Mesendoderm (in vitro differentiated cells): Measurements from ENCODE around the gene MAPK14.

Experiments used
- DNase-seq: peaks from one replicate; pipeline ENCODE4 v3.0.0; 2013
- H2AK5ac ChIP-seq: 2 replicates; pipeline ENCODE4 v1.6.1; 2013; ENCODE audit warnings: low read length, inconsistent platforms
- H2BK120ac ChIP-seq: 2 replicates; pipeline ENCODE4 v1.6.1; 2013; ENCODE audit warnings: low read depth, mild to moderate bottlenecking, low read length, moderate library complexity, mixed read lengths
- H2BK15ac ChIP-seq: replicated peaks from 2 replicates; pipeline ENCODE4 v1.6.1; 2013; ENCODE audit warnings: low read depth, mild to moderate bottlenecking, moderate library complexity
- H2BK5ac ChIP-seq: 2 replicates; pipeline ENCODE4 v1.6.1; 2013; ENCODE audit warnings: low read length, inconsistent platforms
- H3K18ac ChIP-seq: 2 replicates; pipeline ENCODE4 v1.6.1; 2013; ENCODE audit warnings: mild to moderate bottlenecking, low read length, mixed read lengths
- H3K23ac ChIP-seq: one replicate; pipeline ENCODE4 v1.6.1; 2013; ENCODE audit warnings: low read length
- H3K27ac ChIP-seq: 2 replicates; pipeline ENCODE4 v1.5.1; 2013; ENCODE audit warnings: low read depth, mild to moderate bottlenecking, inconsistent platforms, low read length, moderate library complexity
- H3K27me3 ChIP-seq: 2 replicates; pipeline ENCODE4 v1.6.1; 2013; ENCODE audit warnings: low read length, control low read depth, mild to moderate bottlenecking, inconsistent platforms; ENCODE audit not compliant: insufficient read depth, poor library complexity
- H3K36me3 ChIP-seq: 2 replicates; pipeline ENCODE4 v1.6.1; 2013; ENCODE audit warnings: low read length, inconsistent platforms; ENCODE audit not compliant: control insufficient read depth, insufficient read depth
- H3K4ac ChIP-seq: one replicate; pipeline ENCODE4 v1.6.1; 2013; ENCODE audit warnings: low read depth, mild to moderate bottlenecking, low read length, moderate library complexity
- H3K4me1 ChIP-seq: 2 replicates; pipeline ENCODE4 v1.6.1; 2013; ENCODE audit warnings: low read depth, low read length, inconsistent platforms; ENCODE audit not compliant: control insufficient read depth
- H3K4me2 ChIP-seq: 2 replicates; pipeline ENCODE4 v1.6.1; 2013; ENCODE audit warnings: low read length
- H3K4me3 ChIP-seq: 2 replicates; pipeline ENCODE4 v1.5.1; 2013; ENCODE audit warnings: mild to moderate bottlenecking, low read length
- H3K56ac ChIP-seq: one replicate; pipeline ENCODE4 v1.6.1; 2013; ENCODE audit warnings: low read length
- H3K79me1 ChIP-seq: 2 replicates; pipeline ENCODE4 v1.6.1; 2013; ENCODE audit warnings: low read length, inconsistent platforms
- H3K79me2 ChIP-seq: 2 replicates; pipeline ENCODE4 v1.6.1; 2013; ENCODE audit warnings: mild to moderate bottlenecking, low read length; ENCODE audit not compliant: control insufficient read depth, insufficient read depth
- H3K9ac ChIP-seq: 2 replicates; pipeline ENCODE4 v1.6.1; 2013; ENCODE audit warnings: low read length, inconsistent platforms
- H4K5ac ChIP-seq: one replicate; pipeline ENCODE4 v1.6.1; 2013; ENCODE audit warnings: low read length
- H4K8ac ChIP-seq: one replicate; pipeline ENCODE4 v1.6.1; 2013; ENCODE audit warnings: low read depth, mild to moderate bottlenecking, control low read depth, low read length, moderate library complexity
- WGBS: extraction: QIAGEN DNeasy Blood & Tissue Kit; methylation state at CpG from one replicate; pipeline ENCODE4 v1.1.7; 2013; ENCODE audit warnings: low lambda C conversion rate, missing lambda C conversion rate; ENCODE audit not compliant: insufficient coverage; ENCODE audit errors: extremely low coverage; 5-methylcytosine and 5-hydroxymethylcytosine counted together

Gene MAPK14

DNA sequence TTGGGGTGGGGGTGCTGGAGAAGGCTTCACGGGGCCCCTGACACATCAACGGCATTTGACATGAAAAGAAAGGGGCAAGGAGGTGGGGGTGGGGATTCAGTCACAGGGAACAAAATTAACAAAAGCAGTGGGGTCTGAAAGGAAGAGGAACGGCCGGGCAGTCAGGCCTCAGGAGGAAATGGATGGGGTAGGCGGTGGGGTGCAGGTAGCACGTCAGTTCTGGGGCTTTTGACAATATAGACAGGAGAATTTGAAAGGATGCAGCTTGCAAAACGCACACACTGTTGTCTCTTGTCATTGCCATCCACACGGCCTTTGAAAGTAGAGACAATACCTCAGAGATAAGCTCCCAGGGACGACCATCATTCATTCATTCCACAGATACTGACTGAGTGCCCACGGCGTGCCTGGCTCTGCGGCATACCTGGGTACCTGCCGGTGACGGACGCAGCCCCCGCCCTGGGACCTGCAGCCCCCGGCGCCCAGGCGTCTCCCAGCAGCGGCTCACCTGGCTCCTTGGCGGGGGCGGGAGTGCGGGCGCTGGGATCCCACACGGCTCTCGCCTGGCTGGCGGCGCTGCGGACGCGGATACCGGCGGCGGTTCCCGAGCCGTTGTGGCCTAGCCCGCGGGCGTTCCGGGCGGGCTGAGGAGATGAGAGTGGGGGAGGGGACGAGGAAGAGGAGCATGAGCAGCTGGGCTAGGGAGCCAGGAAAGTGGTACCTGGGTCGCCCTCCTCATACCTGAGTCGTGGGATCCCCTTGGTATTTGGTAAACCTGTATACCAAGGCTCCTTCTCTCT lies 3.4 kb upstream of the MAPK14 start, which contains the start of gene SLC26A8:
SLC26A8 (minus strand) TSS at position 646 of the 800 bp plus-strand sequence. CDS start 4,934 bp downstream, outside the sequence.
- no peak within 1 kb of the TSS for H3K23ac ChIP-seq
- H3K4me3 ChIP-seq = peak within 1 kb of the TSS; percentile 7
- H3K4me1 ChIP-seq = no peaks in the 10 kb centered on the region
- no peak within 1 kb of the TSS for H2BK5ac ChIP-seq
- no peak within 1 kb of the TSS for H2BK120ac ChIP-seq
- peak within 1 kb of the TSS; percentile 81 for H3K56ac ChIP-seq
- H3K79me2 ChIP-seq = peaks cover 10% of the 10 kb centered on the region
- H3K79me1 ChIP-seq = peaks cover 5% of the 10 kb centered on the region
- H3K36me3 ChIP-seq = no peaks in the 10 kb centered on the region
- no peak within 1 kb of the TSS for H4K8ac ChIP-seq
- H3K4me2 ChIP-seq = peak within 1 kb of the TSS; percentile 89
- peak; percentile 28 for DNase-seq
- no peaks in the 10 kb centered on the region for H3K27me3 ChIP-seq
- H3K18ac ChIP-seq = peak within 1 kb of the TSS; percentile 13
- H3K4ac ChIP-seq = no peak within 1 kb of the TSS
- no peak within 1 kb of the TSS for H2BK15ac ChIP-seq
- no peak within 1 kb of the TSS for H2AK5ac ChIP-seq
- no CpG with 5 or more reads among the region's 44 CpGs for WGBS
- no peak within 1 kb of the TSS for H4K5ac ChIP-seq
- peak within 1 kb of the TSS; percentile 67 for H3K9ac ChIP-seq
- H3K27ac ChIP-seq = no peak within 1 kb of the TSS

DNA sequence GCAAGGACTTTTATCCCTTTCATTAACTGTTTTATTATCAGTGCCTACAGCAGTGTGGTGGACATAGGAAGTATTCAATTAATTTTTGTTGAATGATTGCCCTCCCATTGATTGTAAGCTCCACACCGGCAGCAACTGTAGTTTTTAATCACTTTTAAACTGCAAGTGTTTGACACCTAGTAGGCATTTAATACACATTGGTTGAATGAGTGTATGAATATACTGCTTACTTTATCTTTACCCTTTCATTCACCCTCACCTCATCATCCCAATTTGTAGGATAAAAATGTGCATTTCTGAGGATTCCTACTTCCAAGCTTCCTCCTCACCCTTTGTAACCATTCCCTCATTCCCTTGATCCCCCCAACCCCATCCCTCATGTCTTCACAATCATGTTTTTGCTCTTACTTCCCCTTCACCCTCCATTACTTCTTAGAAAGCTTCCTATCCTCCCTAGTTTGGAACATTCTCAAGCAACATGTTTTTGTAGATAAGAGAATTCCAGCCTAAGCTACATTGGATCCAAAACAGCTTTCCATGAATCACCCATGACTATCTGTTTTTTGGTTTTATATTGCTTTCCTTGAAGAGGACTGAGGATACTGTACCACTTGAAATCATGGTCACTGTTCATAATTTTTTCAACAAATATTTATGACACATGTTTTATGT lies 2.2 kb upstream of the MAPK14 start:
- H4K8ac ChIP-seq = no peak overlapping the region
- DNase-seq = no peak
- H3K79me1 ChIP-seq = peaks cover 5% of the 10 kb centered on the region
- H2AK5ac ChIP-seq = no peak overlapping the region
- H2BK120ac ChIP-seq = no peak overlapping the region
- H3K4ac ChIP-seq = no peak overlapping the region
- H3K27ac ChIP-seq = no peak overlapping the region
- H3K56ac ChIP-seq = no peak overlapping the region
- H3K36me3 ChIP-seq = no peaks in the 10 kb centered on the region
- H3K4me3 ChIP-seq = no peak overlapping the region
- H4K5ac ChIP-seq = no peak overlapping the region
- H3K79me2 ChIP-seq = peaks cover 16% of the 10 kb centered on the region
- H2BK15ac ChIP-seq = no peak overlapping the region
- no peak overlapping the region for H2BK5ac ChIP-seq
- no peak overlapping the region for H3K4me2 ChIP-seq
- H3K4me1 ChIP-seq = no peaks in the 10 kb centered on the region
- no peak overlapping the region for H3K9ac ChIP-seq
- no peak overlapping the region for H3K23ac ChIP-seq
- WGBS = no CpG with 5 or more reads among the region's 1 CpG
- H3K27me3 ChIP-seq = no peaks in the 10 kb centered on the region
- no peak overlapping the region for H3K18ac ChIP-seq

DNA sequence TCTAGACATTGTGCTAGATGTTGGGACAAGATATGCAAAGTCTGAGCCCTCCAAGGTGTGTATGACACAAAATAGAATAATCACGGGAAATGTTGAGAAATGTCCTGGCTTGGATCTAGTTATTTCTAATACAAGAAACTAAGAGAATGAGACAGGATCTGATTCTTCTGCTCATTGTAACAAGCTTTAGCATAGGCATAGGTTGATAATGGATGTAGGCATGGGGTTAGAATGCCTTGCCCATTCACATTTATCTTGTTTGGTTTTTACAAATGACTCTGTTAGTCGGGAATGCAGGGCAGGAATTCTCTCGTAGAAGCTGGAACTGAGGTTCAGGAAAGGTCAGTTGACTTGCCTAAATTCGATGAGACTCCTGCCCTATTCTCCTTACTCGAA lies 1.7 kb upstream of the MAPK14 start:
- Histone ChIP-seq H3K9ac (no peak overlapping the region), H3K18ac (no peak overlapping the region), H2AK5ac (no peak overlapping the region), H3K4me2 (no peak overlapping the region), H2BK5ac (no peak overlapping the region), H3K4me1 (no peaks in the 10 kb centered on the region), H3K27me3 (no peaks in the 10 kb centered on the region), H3K4me3 (no peak overlapping the region), H3K79me2 (peaks cover 16% of the 10 kb centered on the region), H3K23ac (no peak overlapping the region), H3K79me1 (peaks cover 5% of the 10 kb centered on the region), H2BK15ac (no peak overlapping the region), H4K5ac (no peak overlapping the region), H4K8ac (no peak overlapping the region), H3K4ac (no peak overlapping the region), H3K56ac (no peak overlapping the region), H3K27ac (no peak overlapping the region), H3K36me3 (no peaks in the 10 kb centered on the region), H2BK120ac (no peak overlapping the region)
- DNase-seq = peak; percentile 74
- no CpG with 5 or more reads among the region's 5 CpGs for WGBS

GRCh38 chr6:36028088-36028876 lies 674 bp downstream of the MAPK14 start:
- peak overlapping the region; percentile 99 for H3K9ac ChIP-seq
- no peaks in the 10 kb centered on the region for H3K36me3 ChIP-seq
- H2BK15ac ChIP-seq = no peak overlapping the region
- H3K27ac ChIP-seq = peak overlapping the region; percentile 90
- peak overlapping the region; percentile 100 for H3K56ac ChIP-seq
- H3K27me3 ChIP-seq = no peaks in the 10 kb centered on the region
- WGBS = no CpG with 5 or more reads among the region's 44 CpGs
- no peaks in the 10 kb centered on the region for H3K4me1 ChIP-seq
- peak overlapping the region; percentile 82 for H2AK5ac ChIP-seq
- H2BK5ac ChIP-seq = peak overlapping the region; percentile 41
- peak overlapping the region; percentile 45 for H3K4ac ChIP-seq
- no peak overlapping the region for H2BK120ac ChIP-seq
- no peak overlapping the region for H4K8ac ChIP-seq
- H3K79me1 ChIP-seq = peaks cover 7% of the 10 kb centered on the region
- peak; percentile 46 for DNase-seq
- no peak overlapping the region for H4K5ac ChIP-seq
- peak overlapping the region; percentile 96 for H3K4me2 ChIP-seq
- H3K18ac ChIP-seq = peak overlapping the region; percentile 82
- H3K79me2 ChIP-seq = peaks cover 27% of the 10 kb centered on the region
- peak overlapping the region; percentile 98 for H3K4me3 ChIP-seq
- H3K23ac ChIP-seq = peak overlapping the region; percentile 94

DNA sequence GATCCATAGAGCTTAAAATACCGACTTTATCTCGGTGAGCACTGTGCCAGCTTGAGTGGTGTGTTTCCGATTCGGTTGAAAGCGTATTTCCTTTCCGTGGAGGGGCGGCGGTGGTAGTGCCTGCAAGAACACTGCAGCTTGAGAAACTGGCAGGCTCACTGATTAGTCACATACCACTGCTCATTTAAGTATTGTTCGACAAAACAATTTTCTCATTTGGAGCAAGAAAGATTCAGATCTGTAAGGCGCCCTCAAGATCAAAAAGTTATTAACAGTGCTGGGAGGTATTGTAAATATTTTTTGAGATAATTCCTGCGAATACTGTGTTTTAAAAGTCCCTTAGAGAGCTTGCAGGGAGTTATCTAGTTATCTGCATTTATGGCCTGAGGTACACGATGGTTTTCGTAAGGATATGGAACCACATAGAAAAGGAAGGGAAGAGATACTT lies 1.3 kb downstream of the MAPK14 start:
- no peak overlapping the region for H4K5ac ChIP-seq
- WGBS = no CpG with 5 or more reads among the region's 13 CpGs
- peaks cover 10% of the 10 kb centered on the region for H3K79me1 ChIP-seq
- H2BK120ac ChIP-seq = no peak overlapping the region
- H2BK5ac ChIP-seq = no peak overlapping the region
- no peak overlapping the region for H3K27ac ChIP-seq
- peak overlapping the region; percentile 100 for H3K56ac ChIP-seq
- H4K8ac ChIP-seq = no peak overlapping the region
- peak overlapping the region; percentile 99 for H3K9ac ChIP-seq
- H2AK5ac ChIP-seq = no peak overlapping the region
- peak overlapping the region; percentile 73 for H3K4me2 ChIP-seq
- H3K18ac ChIP-seq = no peak overlapping the region
- no peak overlapping the region for H2BK15ac ChIP-seq
- H3K36me3 ChIP-seq = no peaks in the 10 kb centered on the region
- H3K23ac ChIP-seq = no peak overlapping the region
- DNase-seq = peak; percentile 70
- no peaks in the 10 kb centered on the region for H3K4me1 ChIP-seq
- H3K4me3 ChIP-seq = peak overlapping the region; percentile 98
- no peak overlapping the region for H3K4ac ChIP-seq
- peaks cover 31% of the 10 kb centered on the region for H3K79me2 ChIP-seq
- H3K27me3 ChIP-seq = no peaks in the 10 kb centered on the region
